GM12891 (cell line): Measurements from ENCODE around the gene CERS3.
A peak's percentile ranks its signal among the peaks of the same experiment; 100 is the strongest.

Experiments used
- DNase-seq: peaks from one replicate; pipeline ENCODE4 v3.0.0; 2011; ENCODE audit warnings: low spot score; ENCODE audit not compliant: insufficient read length
- FAIRE-seq: peaks from 2 replicates; lab custom pipeline; 2011; peaks lifted over from hg19 to GRCh38; lab: Jason Lieb, UNC
- PAX5 ChIP-seq: IDR thresholded peaks from 2 replicates; pipeline ENCODE4 v1.6.1; 2011; ENCODE audit warnings: low read length, moderate library complexity, mild to moderate bottlenecking; ENCODE audit not compliant: insufficient read depth, severe bottlenecking
- POLR2A ChIP-seq: IDR thresholded peaks from 2 replicates; pipeline ENCODE4 v1.6.1; 2011; ENCODE audit warnings: low read depth, low read length, control low read depth
- POLR2AphosphoS5 ChIP-seq: IDR thresholded peaks from 2 replicates; pipeline ENCODE4 v1.6.1; 2011; ENCODE audit warnings: low read depth, low read length, control low read depth
- POU2F2 ChIP-seq: IDR thresholded peaks from 2 replicates; pipeline ENCODE4 v1.6.1; 2011; ENCODE audit warnings: low read depth, mild to moderate bottlenecking, control low read depth, low read length, moderate library complexity
- SPI1 ChIP-seq: IDR thresholded peaks from 2 replicates; pipeline ENCODE4 v1.6.1; 2011; ENCODE audit warnings: low read depth, low read length, control low read depth
- TAF1 ChIP-seq: IDR thresholded peaks from 2 replicates; pipeline ENCODE4 v1.6.1; 2011; ENCODE audit warnings: low read depth, low read length, control low read depth

The CERS3 gene

GRCh38 chr15:100429116-100429728 lies 99.5 kb downstream of the CERS3 start:
- DNase-seq (no peak), FAIRE-seq (no peak)
- TF ChIP-seq SPI1, result no peak
- no peak for TF ChIP-seq PAX5
- TF ChIP-seq TAF1, result no peak
- no peak for TF ChIP-seq POLR2A
- no peak for TF ChIP-seq POLR2AphosphoS5
- no peak for TF ChIP-seq POU2F2

- DNase-seq, result no peak
- FAIRE-seq, result no peak
- TF ChIP-seq SPI1 (no peak), POU2F2 (no peak), TAF1 (no peak)
These were observed 101.8 kb downstream of the CERS3 start for GRCh38 chr15:100426937-100427336.

GRCh38 chr15:100405179-100405578 lies 123.6 kb downstream of the CERS3 start:
- TF ChIP-seq POLR2A (no peak), TAF1 (no peak), POLR2AphosphoS5 (no peak), POU2F2 (no peak), SPI1 (no peak), PAX5 (no peak)
- no peak for DNase-seq
- FAIRE-seq, result no peak

GRCh38 chr15:100400996-100401395 lies 127.8 kb downstream of the CERS3 start:
- DNase-seq (no peak), FAIRE-seq (no peak)
- TF ChIP-seq TAF1 (no peak), SPI1 (no peak), PAX5 (no peak), POU2F2 (no peak), POLR2AphosphoS5 (no peak), POLR2A (no peak)

GRCh38 chr15:100394736-100395440 lies 133.9 kb downstream of the CERS3 start:
- DNase-seq (no peak), FAIRE-seq (no peak)
- no peak for TF ChIP-seq POLR2A
- peak; percentile 34; the same call in 1 of the 2 replicates for TF ChIP-seq SPI1

- FAIRE-seq, result no peak
- DNase-seq, result no peak
- TF ChIP-seq TAF1 (no peak), POLR2A (no peak), POU2F2 (no peak), PAX5 (no peak), SPI1 (no peak), POLR2AphosphoS5 (no peak)
These were observed 135.7 kb downstream of the CERS3 start for GRCh38 chr15:100393008-100393407.

- FAIRE-seq (no peak), DNase-seq (no peak)
- TF ChIP-seq POLR2A (no peak), SPI1 (no peak), POU2F2 (no peak), POLR2AphosphoS5 (no peak), PAX5 (no peak), TAF1 (no peak)
These were observed 143.3 kb downstream of the CERS3 start for GRCh38 chr15:100385300-100386050.

- TF ChIP-seq POLR2A, result no peak
- TF ChIP-seq POLR2AphosphoS5, result no peak
- no peak for TF ChIP-seq POU2F2
- DNase-seq (no peak), FAIRE-seq (no peak)
These were observed 144.7 kb downstream of the CERS3 start for GRCh38 chr15:100384108-100384410.

GRCh38 chr15:100383302-100384107 lies 145.2 kb downstream of the CERS3 start:
- DNase-seq, result no peak
- TF ChIP-seq POLR2A (no peak), TAF1 (no peak), POU2F2 (no peak), POLR2AphosphoS5 (no peak), SPI1 (no peak), PAX5 (no peak)
- no peak for FAIRE-seq
